Ecto neural progenitor cell (in vitro differentiated cells): ENCODE results near the gene DCAF15.

Experiments
- DNase-seq: peaks from one replicate; pipeline ENCODE4 v3.0.0-alpha.2; 2018; ENCODE audit warnings: low spot score

The DCAF15 gene

DNA sequence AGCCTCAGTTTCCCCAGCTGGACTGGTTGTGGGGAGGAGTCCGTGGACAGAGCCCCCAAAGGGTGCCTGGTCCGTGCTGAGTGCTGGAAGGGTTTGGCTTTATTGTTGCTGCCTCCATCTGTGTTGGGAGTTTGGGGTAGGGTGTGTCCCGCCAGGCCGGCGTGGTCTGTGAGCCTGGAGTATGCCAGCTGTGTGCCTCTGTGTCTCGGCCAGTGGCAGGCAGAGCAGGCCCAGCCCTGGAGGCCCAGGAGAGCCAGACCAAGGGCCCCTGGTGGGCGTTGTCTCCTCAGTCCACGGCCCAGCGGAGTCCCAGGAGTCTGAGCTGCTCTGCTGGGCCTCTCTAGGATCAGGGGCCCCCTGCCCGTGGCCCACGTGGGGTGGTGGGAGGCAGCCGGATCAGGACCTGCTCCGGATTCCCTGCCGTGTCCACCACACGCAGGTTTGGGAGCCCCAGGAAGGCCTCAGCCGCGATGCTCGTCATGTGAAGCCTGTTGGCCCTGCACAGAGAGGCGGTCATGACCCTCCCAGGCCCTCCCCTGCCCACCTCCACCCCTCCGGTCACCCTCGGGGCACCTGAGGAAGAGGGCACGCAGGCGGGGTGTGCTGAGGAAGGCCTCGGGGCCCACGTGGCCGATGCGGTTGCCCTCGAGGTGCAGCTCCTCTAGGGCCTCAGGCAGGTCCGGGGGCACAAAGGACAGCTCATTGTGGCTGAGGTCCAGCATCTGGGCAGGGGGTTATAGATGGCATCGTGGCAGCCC, 20.7 kb upstream of the DCAF15 start:
- no peak for DNase-seq

- DNase-seq: no peak
Observed at GRCh38 chr19:13932149-13932637, 20.1 kb upstream of the DCAF15 start.

DNA sequence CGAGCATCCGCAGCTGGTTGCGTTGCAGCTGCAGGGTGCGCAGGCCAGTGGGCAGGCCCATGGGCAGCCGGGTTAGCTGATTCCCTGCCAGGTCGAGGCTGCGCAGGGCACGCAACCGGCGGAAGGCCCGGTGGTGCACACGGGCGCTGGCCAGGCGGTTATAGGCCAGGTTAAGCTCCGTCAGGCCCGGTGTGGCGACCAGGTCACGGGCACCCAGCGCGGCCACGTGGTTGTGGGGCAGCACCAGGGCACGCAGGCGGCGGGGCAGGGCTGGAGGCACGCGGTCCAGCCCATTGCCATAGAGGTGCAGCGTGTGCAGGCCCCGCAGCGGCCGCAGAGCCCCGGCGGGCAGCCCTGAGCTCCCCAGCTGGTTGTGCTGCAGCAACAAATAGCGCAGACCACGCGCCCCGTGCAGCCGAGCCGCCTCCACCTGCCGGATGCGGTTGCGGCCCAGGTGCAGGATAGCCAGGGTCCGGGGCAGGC, 19.4 kb upstream of the DCAF15 start:
- DNase-seq: no peak

DNA sequence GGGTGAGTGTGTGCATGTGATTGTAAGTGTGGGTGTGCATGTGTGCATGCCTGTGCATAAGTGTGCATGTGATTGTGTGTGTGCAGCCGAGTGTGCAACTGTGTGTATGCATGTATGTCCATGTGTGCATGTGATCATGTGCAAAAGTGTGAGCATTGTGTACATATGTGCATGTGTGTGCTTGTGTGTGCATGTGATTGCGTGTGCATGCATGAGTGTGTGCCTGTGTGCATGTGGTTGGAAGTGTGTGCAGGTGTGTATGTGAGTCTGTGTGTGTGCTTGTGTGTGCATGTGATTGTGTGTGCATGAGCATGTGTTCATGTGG, 17.6 kb upstream of the DCAF15 start:
- DNase-seq: no peak

DNA sequence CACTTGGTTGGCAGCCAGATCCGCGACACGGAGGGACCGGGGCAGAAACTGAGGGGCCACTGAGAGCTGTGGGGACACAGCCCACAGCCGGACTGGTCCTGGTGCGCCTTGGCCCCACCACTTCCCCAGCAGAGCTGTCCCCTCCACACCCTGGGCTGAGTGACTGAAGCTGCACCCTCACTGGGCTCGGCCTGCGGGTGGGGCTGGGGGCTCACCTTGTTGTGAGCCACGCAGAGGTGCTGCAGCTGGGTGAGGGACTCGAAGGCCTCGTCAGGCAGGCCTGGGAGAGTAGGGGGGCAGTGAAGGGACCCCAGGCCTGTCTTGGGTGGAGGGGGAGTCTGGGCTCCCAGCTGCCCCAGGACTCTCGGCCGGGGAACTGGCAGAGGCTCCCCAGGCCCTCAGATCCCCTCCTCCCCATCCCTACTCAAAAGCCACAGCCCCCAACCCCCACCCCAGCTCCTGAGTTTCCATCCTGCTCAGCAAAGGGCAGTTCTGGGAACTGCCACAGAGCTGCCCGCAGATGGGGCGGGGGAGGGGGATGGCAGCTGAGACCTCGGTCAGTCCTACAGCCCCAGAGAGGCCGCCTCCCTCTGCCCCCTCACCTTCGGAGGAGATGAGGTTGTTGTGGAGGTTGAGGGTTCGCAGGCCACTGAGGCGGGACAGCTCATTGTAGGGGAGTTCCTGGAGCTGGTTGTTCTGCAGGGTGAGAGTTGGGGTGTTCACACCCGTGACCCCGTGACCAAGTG, 16.4 kb upstream of the DCAF15 start:
- peak; percentile 66 for DNase-seq

- no peak for DNase-seq
Observed at GRCh38 chr19:13937479-13938300, 14.6 kb upstream of the DCAF15 start.

DNA sequence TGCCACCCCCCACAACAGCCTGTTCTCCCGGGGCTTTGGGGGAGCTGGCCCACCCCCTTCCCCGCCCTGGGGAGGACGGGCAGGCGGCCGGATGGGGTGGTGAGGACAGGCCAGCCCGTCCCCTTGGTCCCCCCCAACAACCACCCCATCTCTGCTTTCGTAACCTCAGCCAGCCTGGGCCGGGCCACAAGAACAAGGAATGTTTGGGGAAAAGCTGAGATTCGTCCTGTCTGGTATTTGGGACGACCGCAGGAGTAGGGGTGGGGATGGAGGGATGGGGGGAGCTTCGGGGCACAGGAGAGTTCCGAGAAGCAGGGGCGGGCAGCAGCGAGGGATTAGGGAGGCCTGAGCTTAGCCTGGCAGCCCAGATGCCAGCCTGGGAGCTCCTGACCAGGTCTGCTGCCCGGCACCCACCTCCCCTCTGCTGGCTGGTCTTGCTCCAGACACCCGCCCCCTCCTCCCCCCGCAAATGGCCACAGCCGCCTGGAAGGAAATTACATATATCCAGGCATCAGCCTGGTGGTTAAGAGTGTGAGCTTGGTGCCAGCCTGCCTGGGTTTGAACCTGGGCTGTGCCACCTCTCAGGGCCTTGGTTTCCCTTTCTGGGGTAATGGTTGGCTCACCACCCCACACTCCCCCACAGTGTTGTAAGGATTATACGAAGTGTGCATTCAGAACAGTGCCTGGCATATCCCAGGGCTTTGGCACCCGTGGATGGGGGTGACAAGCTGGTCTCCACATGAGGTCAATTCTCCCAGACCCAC, 13.8 kb upstream of the DCAF15 start, which contains the start of gene PODNL1:
Gene PODNL1 (minus strand): TSS at position 117 of the 764 bp plus-strand sequence. CDS start 236 bp downstream, outside the sequence.
- no peak for DNase-seq

DNA sequence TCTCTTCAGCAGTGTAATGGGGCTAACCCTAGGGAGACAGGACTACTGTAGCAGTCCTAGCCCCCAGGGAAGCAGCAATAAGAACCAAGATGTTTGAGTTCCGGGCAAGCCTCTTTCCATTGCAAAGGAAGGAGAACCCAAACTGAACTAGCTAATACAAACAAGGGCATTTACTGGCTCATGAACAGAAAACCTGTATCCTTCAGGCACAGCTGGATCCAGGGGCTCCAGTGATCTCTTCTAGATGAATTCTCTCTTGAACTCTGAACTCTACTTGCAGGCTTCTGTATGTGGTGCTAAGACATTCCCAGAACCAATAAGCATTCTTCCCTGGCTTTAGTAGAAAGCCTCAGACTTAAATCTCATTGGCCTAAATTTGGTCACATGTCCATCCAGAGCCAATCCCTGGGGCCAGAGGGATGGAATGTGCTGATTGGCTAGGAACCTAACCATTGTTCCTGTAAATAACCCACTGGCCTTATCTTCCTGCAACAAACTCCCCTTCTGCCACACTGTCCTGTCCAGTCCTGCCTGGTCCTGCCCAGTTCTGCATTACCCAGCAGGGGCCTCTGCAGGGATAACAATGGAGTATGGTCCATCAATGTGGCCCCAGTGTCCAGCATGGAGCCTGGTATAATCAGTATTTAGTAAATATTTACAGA, 10.2 kb upstream of the DCAF15 start:
- no peak for DNase-seq

GRCh38 chr19:13946414-13946813, 5.9 kb upstream of the DCAF15 start:
- DNase-seq: no peak

DNA sequence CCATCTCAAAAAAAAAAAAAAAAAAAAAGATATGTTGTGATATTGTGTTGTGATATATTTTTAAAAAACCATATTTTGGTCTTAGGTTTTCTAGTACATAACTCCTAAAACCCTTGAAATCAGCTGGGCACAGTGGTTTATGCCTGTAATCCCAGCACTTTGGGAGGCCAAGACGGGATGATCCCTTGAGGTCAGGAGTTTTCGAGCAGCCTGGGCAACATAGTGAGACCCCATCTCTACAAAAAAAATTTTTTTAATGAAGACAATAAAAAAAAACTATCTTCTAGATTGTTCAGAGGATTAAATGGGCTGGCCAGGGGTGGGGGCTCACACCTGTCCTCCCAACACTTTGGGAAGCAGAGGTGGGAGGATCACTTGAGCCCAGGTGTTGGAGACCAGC, 1.3 kb upstream of the DCAF15 start:
- DNase-seq: no peak

GRCh38 chr19:13951799-13952153, 533 bp upstream of the DCAF15 start:
- DNase-seq: no peak

DNA sequence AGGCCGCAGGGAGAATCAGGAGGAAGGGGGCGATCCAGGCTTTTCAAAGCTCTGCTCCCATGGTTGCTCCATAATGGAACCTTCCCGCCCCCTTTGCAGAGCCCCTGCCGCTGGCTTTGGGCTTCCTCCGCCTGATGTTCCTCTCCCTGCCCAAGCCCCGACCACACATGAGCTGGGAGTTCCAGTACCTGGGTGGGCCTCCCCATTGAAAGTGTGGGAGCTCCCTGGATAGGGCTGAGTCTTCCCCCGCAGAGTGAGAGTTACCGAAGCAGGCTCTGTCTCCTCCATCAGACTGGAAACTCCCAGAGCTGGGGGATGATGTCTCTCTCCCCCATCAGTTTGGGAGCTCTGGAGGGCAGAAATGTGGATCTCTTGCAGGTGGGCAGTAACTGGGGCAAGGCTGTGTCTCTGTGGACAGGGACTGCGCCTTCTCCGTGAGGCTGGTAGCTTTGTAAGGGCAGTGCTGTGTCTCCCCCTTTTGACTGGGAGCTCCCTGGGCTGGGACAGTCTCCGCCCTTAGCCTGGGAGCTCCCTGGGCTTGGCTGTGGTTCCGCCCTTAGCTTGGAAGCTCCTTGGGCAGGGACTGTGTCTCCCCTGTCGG, 722 bp downstream of the DCAF15 start:
- no peak for DNase-seq

DNA sequence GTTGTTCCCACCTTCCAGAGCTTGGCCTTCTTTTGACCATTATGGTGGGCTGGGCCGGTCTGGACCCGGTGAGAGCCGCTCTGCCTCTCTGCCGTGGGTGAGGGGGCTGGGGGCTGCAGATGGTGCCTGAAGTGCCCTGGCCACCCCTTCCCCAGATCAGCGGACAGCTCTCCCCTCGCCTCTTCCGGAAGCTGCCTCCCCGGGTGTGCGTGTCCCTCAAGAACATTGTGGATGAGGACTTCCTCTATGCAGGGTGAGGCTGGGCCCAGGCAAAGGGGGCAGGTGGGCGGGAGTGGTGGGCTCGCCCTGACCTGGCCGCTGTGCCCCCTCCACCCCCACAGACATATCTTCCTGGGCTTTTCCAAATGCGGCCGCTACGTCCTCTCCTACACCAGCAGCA, 1.9 kb downstream of the DCAF15 start:
- no peak for DNase-seq

DNA sequence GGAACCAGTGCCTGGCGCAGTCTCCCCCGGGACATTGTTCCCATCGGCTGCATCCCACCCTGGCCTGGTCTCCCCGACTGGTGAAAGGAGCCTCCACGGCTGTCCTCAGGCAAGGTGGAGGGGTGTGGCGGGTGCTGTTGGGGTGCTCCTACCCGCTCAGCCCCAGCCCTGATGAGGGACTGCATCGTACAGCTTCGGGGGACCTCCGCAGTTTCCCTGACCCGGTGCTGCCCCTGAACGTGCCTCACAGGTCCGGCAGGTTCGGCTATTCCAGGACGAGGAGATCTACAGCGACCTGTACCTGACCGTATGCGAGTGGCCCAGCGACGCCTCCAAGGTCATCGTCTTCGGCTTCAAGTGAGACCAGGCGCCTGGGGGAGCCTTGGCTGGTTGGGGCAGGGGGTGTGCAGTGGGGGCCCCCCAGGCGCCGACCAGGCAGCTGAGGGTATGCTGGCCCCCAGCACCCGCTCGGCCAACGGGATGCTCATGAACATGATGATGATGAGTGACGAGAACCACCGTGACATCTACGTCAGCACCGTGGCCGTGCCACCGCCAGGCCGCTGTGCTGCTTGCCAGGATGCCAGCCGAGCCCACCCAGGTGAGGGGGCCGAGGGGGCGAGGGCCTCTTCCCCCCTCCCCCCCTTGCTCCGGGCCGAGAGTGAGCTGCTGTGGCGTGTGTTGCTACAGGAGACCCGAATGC, 3.5 kb downstream of the DCAF15 start:
- no peak for DNase-seq

- no peak for DNase-seq
Observed at GRCh38 chr19:13956365-13956744, 4.0 kb downstream of the DCAF15 start.

- DNase-seq: no peak
Observed at GRCh38 chr19:13957051-13957450, 4.7 kb downstream of the DCAF15 start.

DNA sequence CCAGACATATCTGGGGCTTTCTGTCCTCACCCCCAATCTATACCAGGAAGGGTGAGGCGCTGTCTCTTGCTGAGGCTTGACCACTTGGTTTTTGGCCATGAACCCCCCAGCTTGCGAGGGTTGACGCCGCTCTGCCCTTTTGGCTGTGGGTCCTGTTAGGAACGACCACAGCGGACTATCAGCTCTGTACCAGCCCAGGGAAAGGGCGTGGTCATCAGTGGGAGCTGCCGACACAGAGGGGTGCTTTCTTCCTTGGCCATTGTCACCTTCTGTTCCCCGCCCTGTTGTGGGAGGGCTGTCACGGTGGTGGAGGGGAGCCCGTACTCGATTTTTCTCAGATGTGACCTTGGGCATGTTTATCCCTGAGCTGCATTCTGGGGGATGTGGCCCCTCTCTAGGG, 5.7 kb downstream of the DCAF15 start:
- DNase-seq: no peak

- DNase-seq: no peak
Observed at GRCh38 chr19:13959141-13959961, 7.0 kb downstream of the DCAF15 start.
